ENCODE results near the gene NECTIN2.
"Not testable (repeated sequence)": the region's sequence is repeated elsewhere in the genome, so short reads cannot be mapped to it uniquely, and the experiment has no call there.

Gene NECTIN2

DNA sequence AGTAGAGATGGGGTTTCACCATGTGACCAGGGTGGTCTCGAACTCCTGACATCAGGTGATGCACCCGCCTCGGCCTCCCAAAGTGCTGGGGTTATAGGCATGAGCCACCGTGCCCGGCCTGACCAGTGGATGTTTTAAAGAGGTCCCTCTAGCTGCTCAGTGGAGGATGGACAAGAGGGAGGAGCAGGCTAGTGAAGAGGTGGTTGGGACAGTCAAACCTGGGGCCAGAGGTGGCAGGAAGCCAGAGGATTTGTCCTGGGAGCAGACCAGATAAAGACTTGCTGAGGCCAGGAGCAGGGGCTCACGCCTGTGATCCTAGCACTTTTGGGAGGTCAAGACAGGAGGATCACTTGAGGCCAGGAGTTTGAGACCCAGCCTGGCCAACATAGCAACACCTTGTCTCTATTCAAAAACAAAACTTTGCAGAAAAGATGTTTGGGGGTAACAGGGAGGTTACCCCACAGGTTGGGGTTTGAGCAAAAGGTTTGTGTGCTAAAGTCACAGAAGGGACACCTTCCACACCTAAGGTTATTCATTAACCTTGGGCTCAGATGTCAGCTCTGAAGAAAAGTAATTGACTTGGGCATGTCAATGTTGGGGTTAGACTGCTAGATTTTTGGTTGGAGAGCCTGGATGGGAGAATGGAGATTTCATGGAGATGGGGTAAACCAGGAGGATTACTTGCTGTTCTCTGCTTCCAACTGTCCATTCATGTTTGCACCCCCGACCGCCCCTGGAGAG, 28.2 kb upstream of the NECTIN2 start:
- DNase-seq (ENCODE audit: low spot score): no peak

DNA sequence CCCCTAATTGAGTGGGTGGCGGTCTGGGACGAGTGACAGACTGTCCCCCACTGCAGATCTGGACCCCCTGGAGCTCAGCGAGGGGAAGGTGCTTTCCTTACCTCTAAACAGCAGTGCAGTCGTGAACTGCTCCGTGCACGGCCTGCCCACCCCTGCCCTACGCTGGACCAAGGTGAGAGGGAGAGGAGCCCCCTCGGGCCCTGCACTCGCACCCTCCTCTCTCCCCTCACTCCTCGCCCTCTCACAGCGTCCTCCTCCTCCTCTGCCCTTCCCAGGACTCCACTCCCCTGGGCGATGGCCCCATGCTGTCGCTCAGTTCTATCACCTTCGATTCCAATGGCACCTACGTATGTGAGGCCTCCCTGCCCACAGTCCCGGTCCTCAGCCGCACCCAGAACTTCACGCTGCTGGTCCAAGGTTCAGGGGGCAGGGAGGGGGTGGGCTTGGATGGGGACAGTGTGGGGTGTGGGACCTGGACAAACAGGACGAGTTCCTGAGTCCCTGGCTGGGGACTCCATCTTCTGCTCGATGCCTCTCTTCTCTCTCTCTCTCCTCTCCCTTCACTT, 27.5 kb upstream of the NECTIN2 start:
- DNase-seq (ENCODE audit: low spot score): no peak

DNA sequence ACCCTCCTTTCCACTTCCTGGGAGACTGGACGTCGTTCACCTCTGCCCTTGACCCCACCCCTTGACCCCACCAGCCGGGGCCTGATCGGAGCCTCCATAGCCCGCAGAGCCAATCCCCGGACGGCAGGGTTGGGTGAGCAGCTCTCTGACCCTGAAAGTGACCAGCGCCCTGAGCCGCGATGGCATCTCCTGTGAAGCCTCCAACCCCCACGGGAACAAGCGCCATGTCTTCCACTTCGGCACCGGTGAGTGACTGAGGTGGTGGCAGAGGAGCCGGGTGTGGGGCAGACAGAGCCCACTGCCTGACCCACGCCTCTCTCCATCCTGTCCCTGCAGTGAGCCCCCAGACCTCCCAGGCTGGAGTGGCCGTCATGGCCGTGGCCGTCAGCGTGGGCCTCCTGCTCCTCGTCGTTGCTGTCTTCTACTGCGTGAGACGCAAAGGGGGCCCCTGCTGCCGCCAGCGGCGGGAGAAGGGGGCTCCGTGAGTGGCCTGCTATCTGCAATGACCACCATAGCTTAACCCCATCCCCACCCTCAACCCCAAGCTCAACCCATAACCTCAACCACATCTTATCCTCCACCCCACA, 26.8 kb upstream of the NECTIN2 start:
- no peak for DNase-seq (ENCODE audit: low spot score)

DNA sequence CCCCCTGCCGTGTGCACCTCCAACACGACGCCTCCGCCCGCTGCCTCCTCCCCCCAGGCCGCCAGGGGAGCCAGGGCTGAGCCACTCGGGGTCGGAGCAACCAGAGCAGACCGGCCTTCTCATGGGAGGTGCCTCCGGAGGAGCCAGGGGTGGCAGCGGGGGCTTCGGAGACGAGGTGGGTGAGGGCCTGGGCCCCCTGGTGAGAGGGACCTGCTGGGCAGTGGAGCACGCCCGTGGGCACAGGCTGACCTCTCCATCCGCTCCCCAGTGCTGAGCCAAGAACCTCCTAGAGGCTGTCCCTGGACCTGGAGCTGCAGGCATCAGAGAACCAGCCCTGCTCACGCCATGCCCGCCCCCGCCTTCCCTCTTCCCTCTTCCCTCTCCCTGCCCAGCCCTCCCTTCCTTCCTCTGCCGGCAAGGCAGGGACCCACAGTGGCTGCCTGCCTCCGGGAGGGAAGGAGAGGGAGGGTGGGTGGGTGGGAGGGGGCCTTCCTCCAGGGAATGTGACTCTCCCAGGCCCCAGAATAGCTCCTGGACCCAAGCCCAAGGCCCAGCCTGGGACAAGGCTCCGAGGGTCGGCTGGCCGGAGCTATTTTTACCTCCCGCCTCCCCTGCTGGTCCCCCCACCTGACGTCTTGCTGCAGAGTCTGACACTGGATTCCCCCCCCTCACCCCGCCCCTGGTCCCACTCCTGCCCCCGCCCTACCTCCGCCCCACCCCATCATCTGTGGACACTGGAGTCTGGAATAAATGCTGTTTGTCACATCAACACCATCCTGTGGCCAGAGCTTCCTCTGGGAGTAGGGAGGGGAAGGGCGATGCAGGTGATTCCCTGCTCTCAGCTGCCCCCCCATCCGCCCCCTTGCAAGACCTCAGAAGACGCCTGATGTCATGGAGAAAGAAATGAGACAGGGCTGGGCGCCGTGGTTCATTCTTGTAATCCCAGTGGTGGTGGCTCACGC, 25.2 kb upstream of the NECTIN2 start:
- DNase-seq (ENCODE audit: low spot score): no peak

DNA sequence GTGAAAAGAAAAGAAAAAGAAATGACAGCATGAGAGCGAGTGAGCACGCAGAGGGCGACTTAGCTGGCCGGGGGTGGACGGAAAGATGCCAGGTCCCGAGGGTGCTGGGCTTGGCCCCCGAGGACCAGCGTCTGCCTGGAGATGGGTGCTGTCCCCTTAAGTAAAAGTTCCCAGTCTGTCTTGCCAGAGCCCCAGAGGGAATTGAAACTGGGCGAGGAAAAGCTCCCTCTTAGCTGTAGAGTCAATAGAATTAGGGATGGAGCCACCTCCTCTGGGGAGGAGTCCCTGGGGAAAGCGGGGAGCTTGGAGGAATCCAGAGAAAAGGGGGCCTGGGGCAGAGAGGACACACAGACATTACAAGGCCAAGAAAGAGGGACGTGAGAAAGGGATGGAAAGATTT, 23.9 kb upstream of the NECTIN2 start:
- DNase-seq (ENCODE audit: low spot score): no peak

DNA sequence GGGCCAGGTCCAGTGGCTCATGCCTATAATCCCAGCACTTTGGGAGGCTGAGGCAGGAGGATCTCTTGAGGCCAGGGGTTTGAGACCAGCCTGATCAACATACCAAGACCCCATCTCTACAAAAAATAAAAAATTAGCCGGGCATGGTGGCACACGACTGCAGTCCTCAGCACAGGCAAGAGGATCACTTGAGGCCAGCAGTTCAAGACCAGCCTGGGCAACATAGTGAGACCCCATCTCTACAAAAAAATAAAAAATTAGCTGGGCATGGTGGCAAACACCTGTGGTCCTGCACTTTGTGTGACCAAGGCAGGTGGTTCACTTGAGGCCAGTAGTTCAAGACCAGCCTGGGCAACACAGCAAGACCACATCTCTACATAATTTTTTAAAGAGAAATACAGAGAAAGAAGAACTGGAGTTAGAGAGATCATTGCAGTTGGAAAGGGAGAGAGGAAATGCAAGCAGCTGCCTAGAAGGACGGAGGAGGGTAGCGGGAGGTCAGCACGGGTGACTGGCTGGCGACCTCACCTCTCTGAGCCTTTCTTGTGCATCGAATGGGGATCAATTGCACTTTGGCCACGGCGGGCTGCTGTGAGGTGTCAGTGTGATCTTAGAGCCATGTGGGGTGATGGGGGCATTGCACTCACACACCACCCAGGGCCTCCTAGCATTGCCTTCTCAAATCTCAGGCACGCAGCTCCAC, 23.3 kb upstream of the NECTIN2 start:
- no peak for DNase-seq (ENCODE audit: low spot score)

DNA sequence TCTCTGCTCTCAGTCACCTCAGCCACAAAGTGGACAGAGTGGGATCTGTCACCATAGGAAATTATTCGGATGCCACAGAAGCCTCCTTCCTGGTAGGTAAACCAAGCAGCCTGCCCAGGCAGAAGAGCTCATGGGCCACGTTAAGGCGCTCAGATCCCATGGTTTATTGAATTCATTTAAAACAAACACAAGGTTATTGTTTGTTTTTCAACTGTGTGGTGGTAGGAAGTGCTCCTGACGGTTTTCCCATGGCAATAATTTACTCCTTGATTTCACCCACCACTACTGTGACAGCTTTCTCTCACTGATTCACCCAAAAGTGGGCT, 22.8 kb upstream of the NECTIN2 start:
- DNase-seq (ENCODE audit: low spot score): no peak

DNA sequence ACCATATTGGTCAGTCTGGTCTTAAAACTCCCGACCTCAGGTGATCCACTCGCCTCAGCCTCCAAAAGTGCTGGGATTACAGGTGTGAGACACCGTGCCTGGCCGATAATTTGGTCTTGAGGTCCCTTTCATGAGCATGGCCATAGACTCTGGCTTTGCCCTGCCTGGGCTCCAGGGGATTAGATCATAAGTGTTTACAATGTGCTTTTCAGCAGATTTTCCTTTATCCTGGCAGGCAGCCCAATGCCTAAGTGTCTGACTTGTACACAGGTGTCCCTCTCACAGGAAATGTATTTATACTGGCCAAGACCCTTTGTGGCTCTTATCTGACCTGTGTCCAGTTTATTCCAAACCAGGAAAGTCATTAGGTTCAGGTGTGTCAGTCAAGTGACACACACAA, 21.3 kb upstream of the NECTIN2 start:
- no peak for DNase-seq (ENCODE audit: low spot score)

DNA sequence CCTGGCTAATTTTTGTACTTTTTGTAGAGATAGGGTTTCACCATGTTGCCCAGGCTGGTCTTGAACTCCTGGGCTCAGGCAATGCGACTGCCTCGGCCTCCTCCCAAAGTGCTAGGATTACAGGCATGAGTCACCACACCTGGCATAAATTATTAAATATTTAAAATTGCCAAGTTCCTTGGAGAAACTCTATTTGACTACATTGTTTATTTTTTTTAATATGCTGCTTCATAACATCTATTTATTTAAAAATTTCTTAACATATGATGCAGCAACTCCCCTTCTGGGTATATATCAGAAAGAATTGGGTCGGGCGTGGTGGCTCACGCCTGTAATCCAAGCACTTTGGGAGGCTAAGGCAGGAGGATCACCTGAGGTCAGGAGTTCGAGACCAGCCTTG, 13.2 kb upstream of the NECTIN2 start:
- not testable (repeated sequence) for DNase-seq (ENCODE audit: low spot score)

DNA sequence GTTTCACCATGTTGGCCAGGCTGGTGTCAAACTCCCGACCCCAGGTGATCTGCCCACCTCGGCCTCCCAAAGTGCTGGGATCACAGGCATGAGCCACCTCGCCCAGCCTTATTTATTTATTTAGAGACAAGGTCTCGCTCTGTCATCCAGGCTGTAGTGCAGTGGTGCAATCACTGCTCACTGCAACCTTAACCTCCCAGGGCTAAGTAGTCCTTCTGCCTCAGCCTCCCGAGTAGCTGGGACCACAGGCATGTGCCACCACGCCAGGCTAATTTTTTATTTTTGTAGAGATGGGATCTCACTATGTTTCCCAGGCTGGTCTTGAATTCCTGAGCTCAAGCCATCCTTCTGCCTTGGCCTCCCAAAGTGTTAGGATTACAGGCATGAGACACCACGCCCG, 11.7 kb upstream of the NECTIN2 start:
- not testable (repeated sequence) for DNase-seq (ENCODE audit: low spot score)

DNA sequence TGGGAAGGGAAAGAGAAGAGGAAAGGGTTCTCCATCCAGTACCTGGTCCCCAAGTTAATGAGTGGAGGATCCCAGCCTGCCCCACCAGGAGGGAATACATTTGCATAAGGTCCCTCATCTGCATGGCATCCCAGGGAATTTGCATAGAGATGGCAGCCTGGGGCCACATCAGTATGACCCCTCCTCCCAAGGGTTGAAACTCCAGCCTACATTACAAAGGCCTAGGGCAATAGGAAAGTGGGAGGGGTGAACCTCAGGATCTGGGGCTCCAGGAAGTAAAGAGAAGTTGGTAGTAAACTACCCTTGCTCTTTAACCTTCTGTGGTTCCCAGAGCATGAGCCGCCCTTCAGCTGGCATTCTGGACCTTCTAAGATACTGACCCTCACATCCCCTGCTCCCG, 6.8 kb upstream of the NECTIN2 start:
- no peak for DNase-seq (ENCODE audit: low spot score)

DNA sequence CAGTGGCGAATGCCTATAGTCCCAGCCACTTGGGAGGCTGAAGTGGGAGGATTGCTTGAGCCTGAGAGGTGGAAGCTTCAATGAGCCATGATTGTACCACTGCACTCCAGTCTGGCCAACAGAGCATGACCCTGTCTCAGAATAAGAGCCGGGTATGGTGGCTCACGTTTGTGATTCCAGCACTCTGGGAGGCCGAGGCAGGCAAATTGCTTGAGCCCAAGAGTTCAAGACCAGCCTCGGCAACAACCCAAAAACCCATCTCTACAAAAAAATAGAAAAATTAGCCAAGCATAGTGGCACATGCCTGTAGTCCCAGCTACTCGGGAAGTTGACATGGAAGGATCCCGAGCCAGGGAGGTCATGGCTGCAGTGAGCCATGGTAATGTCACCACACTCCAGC, 5.3 kb upstream of the NECTIN2 start:
- no peak for DNase-seq (ENCODE audit: low spot score)

DNA sequence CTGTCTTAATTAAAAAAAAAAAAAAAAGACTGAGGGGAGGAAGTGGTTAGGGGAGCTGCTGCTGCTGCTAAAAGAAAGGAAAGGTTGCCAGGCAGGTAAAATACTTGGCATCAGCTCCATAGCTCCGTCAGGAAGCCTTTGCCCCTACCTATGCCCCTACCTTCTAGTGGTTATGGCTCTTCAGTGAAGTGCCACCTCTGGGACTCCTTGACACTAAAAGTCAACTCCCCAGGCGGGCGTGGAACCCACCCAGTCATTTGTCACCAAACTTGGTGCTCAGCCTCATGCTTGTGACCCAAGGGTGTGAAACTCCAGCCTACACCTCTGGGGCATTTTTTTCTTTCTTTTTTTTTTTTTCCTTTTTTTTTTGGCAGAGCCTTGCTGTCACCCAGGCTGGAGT, 4.9 kb upstream of the NECTIN2 start:
- no peak for DNase-seq (ENCODE audit: low spot score)

DNA sequence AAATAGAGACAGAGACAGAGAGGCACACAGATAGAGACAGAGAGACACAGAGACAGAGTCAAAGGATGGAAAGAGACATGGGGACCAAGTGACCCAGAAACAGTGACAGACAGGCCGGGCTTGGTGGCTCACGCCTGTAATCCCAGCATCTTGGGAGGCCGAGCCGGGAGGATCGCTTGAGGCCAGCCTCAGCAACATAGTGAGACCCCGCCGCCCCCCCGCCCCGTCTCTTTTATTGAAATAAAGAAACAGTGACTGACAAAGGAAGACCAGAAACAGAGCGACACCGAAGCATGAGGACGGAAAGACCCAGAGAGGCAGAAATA, 848 bp upstream of the NECTIN2 start:
- no peak for DNase-seq (ENCODE audit: low spot score)

DNA sequence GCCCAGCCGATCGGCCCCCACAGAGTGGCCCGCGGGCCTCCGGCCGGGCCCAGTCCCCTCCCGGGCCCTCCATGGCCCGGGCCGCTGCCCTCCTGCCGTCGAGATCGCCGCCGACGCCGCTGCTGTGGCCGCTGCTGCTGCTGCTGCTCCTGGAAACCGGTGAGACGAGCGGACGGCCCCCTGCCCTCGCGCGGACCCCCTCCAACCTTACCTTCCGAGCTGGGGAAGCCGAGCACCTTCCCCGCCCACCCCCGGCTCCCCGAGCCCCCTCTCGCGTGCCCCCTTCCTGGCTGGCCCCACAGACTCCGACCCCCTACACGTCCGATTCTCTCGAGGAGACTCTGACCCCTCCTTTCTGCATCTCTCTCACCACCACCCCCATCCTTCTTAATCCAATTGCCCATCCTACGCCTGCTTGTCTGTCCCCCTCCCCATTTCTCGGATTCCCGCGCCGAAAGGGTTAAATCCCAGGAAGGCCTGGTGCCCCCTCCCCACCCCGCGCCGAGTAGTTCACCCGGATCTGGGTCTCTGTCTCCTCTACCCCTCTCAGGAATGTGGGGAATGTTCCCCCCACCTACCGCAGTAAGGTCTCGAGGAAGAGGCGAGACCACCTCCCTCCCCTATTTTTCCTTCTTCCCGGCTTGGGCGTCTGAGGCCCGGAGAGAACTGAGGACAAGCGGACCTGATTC, 502 bp downstream of the NECTIN2 start:
- peak; percentile 51 for DNase-seq (ENCODE audit: low spot score)

DNA sequence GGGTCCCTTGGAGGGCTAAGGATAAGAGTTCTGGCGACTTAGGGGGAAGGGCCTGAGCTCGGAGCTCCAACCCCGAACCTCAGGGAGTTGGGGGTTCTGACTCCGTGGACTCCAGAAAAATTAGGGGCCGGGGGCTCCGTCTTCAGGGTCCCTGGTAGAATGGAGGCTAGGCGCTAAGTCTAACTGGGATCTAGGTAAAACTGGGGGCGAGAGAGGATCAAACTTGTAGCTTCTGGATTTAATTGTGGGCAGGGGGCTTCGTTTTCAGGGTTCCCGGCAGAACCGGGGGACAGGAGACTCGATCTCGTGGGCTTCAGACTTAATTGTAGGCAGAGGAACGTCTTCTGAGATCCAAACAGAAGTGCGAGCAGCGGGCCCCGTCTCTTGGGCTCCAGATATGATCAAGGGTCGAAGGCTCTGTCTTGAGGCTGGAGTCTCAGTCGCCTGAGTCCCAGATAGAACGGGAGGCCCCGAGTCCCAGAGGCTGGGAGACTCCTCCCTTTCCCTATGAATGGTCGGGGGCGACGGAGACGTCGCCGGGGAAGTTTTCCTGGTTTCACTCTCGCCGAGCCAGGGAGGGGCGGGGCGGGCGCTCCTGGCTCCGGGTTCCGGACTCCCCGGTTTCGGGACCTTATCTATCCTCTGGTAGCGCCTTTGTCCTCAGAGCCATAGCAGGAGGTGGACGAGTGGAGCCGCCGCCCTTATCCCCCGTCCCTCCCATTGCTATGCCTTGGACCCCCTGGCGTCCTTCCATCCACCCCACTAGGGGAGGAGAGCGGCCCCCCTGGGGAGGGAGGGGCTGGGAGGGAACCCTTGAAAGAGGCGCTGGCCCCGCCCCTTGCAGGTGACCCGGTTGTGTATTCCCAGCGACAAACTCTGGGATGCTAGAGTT, 1.3 kb downstream of the NECTIN2 start:
- DNase-seq (ENCODE audit: low spot score): peak; percentile 82

DNA sequence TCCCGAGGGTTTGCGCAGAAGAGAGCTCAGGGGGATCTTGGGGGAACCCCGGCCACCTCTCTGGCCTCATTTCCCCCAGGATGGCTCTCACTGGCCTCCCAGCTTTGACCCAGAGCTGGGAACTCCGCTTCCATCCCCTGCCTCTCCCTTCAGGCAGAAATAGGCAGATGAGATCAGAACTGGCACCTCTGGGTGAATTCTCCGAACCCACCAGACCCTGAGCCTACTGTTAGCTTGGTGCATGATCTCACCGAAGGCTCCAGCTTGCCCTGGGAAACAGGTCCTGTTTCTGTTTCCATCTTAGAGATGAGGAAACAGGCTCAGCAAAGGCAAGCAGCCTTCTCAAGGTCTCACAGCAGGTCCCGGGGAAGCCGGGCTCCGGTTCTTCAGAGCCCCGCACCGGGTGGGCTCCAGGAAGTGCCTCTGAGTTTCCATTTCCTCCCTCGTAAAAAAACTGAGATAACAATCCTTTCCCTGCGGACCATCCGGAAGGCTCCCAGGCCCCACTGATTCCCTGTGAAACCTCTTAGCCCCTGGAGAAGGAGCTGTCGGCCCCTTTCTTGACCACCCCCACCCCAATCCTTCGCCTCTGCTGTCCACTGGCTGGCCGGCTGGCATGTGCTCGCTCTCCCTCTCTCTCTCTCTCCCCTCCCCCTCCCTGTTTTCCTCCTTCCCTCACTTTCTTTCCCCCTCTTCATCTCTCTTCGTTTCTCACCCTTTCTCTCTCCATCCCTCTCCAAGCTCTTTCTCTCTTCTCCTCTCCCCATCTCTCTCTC, 2.1 kb downstream of the NECTIN2 start:
- DNase-seq (ENCODE audit: low spot score): peak; percentile 76

DNA sequence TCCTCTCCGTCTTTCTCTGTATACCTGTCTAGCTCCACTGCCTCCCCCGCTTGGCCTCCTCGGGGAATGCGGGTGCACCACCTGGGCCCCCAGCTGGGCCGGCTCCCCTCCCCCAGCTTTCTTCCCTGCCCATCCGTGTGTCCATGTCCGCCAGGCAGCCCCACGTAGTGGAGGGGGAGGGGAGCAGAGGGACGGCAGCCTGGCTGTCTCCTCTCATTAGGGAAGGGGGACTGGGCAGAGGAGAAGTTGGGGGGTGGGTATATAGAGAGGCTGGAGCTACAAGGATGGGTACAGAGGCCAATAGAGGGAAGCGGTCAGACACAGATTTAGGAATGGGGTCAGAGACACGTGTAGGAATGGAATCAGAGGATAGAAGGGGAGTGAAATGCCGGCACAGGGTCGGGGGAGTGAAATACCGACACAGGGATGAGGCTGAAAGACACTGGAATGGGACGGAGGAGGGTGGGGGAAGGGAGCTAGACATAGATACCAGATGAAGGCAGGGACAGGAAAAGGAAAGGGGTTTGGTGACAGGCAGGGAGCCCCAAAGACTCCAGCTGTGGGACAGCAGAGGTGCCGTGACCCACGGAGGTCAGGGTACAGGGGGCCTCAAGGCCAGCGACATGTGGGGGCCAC, 2.8 kb downstream of the NECTIN2 start:
- no peak for DNase-seq (ENCODE audit: low spot score)

DNA sequence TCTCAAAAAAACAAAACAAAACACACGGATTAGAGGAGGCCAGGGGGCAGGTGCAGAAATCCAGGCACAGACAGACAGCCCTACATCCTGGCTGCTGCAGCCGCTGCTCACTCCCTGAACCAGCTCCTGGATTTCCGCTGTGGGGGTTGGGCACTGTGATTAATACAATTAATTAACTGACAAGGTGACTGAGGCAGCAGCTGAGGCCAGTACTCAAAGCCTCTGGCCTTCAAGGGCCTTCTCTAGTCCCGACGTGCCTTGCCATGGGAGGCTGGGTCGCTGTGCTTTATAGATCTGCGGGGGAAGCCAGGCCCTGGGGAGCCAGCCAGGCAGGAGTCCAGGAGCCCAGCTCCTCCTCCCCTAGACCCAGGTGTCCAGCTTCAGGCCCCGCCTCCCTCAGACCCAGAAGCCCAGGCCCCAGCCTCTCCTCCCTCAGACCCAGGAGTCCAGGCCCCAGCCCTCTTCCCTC, 4.6 kb downstream of the NECTIN2 start:
- no peak for DNase-seq (ENCODE audit: low spot score)

Data from kidney tubule cell (primary cell).